GF-D8 (cell line): ENCODE data around the gene LRRTM4.
"Not testable (repeated sequence)": the region's sequence is repeated elsewhere in the genome, so short reads cannot be mapped to it uniquely, and the experiment has no call there.

ENCODE experiments used
- DNase-seq: peaks from one replicate; lab custom pipeline; 2025; lab: John Stamatoyannopoulos, UW

LRRTM4 gene

DNA sequence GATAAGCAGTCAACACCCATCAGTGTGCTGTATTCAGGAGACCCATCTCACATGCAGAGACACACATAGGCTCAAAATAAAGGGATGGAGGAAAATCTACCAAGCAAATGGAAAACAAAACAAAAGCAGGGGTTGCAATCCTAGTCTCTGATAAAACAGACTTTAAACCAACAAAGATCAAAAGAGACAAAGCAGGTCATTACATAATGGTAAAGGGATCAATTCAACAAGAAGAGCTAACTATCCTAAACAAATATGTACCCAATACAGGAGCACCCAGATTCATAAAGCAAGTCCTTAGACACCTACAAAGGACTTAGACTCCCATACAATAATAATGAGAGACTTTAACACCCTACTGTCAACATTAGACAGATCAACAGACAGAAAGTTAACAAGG lies 358.2 kb downstream of the LRRTM4 start:
- DNase-seq = not testable (repeated sequence)

DNA sequence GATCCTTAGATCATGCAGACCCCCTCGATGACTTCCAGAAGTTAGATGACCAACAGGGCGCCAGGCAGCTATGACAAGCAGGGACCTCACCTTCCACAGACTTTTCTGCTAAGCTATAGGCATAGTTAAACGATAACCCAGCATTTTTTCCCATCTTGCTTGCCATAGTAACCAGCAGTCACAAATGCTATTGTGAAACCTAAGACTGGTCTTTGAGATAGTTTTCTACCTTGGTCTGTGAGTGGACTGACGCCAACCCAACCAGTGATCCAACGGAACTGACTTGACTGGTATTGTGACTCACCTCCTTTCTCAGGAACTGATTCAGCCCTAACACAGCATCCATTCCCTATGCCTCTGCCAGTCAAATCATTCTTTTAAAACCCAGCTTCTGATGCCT lies 361.2 kb downstream of the LRRTM4 start:
- no peak for DNase-seq

DNA sequence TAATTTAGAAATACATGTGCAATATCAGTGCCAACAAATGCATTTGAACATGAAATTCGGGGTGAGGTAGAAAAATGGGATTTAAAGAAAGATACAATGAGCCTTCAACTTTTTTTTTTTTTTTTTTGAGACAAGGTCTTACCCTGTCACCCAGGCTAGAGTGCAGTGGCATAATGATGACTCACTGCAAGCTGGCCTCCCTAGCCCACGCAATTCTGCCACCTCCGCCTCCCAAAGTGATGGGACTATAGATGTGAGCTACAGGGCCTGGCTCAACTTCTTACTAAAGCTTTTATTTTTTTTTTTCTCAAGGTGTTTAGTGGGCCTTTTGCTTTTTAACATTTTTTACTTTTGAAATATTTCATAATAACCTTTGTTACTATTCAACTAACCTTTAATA lies 365.6 kb downstream of the LRRTM4 start:
- no peak for DNase-seq

DNA sequence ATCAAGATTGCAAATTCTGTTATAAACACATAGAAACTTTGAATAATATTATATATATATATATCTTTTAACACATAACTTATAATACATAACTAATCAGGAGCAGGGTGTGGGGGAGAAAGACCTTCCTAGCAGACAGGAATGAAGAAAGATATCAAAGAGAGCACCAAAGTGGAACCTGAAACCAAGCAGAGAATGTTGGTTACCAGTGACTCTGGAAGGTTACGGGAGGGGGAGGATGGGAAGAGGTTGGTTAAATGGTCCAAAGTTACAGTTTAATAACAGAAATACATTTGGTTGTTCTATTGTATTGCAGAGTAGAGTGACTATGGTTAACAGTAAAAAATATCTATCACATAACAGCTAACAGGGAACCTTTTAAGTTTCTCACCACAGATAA lies 366.7 kb downstream of the LRRTM4 start:
- DNase-seq = no peak

DNA sequence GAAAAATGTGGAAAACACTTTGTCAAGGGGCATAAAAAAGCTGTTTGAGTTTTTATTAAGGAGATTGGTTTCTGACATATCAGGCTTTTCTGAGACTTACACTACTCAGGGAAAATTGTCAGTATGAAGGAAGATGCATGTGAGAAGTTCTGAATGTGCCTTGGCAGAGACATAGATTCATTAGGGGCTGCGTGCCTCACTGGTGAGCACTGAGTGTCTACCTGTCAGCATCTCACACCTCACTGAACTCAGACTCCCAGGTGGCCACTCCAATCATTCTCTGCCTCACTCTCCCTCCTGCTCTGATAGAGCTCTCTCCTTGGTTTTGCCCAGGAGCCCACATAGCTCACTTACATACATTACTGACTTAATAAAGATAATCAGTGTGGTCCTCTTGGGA lies 372.6 kb downstream of the LRRTM4 start:
- no peak for DNase-seq

DNA sequence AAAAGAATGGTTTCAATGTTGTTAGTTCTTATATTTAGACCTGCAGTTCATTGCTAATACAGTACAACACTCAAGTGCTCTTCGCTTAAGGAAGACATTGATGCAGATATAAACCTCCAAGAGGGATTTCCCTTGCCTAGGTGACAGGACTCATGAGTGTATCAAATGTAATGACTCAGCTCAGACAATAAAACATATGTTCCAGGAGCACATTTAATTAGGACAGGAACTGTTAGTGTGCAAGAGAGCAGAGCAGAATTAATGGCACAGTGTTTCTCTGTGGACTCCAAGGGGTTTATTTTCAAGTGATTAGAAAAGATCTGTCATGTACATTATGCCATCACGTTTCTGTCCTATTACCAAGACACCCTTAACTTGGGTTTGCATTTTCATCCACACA lies 375.0 kb downstream of the LRRTM4 start:
- no peak for DNase-seq

DNA sequence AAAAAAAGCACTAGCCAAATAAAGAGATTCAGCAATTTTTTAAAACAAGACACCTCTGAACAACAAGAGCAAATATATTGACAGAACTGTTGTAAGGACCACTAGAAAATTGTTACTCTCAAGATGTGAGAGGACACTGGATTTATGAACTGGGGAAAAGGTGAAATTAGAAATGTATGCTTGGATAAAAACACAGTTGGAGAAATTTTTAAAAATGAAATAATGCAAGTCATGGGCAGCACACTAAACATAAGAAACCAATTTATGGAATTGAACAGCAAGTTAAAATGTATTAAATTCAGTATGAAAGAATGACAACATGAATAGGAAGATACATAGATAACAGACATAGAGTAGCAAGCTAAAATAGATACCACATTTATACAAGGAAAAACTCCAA lies 377.4 kb downstream of the LRRTM4 start:
- no peak for DNase-seq

DNA sequence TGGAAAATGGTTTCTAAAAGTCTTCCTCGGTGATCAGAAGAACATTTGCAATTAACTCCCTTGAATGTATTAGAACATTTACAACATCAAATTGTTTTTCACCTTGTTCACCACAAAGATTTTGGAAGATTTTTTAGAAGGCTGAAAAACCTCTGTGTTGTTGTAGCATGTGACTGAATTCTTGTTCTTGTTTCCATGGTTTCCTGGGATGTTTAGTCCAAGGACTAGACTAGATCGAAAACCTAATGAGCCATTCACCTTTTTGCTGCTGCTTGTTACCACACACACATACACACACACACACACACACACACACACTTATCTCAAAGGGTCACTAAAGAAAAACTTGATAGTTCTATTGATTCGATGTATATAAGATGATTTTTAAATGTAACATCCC lies 380.0 kb downstream of the LRRTM4 start:
- no peak for DNase-seq

DNA sequence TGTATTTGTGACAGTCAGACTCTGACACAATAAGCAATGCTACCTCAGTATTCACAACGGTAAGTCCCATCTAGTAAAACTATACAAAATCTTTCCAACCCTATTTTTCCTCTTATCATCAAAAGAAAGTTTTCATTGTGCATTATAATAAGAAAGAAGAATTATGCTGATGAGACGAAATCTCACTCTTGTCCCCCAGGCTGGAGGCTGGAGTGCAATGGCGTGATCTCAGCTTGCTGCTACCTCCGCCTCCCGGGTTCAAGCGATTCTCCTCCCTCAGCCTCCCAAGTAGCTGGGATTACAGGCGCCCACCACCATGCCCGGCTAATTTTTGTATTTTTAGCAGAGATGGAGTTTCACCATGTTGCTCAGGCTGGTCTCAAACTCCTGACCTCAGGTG lies 393.7 kb downstream of the LRRTM4 start:
- DNase-seq = not testable (repeated sequence)

DNA sequence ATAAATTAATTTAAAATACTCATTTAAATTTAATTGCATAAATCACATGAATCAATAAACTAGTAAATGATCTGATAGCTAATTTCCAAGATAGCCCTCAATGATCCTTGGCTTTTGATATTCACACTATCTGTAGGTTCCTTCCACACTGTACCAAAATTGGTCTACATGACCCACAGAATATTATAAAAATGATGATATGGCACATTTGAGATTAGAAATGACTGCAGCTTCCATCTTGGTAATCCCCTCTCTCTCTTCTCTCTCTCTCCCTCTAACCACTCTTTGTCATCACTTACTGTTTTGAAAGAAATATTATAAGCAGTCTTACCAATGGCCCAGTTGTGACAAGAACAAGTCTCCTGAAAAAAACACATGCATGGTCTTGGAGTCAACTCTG lies 394.8 kb downstream of the LRRTM4 start:
- no peak for DNase-seq

DNA sequence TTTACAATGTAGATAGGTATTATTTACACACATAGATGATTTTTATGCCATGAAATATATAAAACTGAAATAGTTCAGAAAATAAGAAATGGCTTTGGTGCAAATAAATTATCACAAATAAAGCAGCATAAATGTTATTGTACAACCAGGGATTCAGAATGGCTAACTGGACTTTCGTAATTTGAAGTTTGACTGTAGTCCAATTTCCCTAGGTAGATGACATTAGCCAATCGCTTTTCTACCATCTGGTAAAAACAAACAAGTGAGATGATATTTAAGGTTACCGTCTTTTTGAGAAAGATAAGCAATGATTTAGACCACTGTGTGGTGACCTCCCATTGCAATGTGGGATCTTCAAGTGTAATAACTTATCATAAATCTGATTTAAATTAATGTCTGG lies 400.7 kb downstream of the LRRTM4 start:
- DNase-seq = no peak

DNA sequence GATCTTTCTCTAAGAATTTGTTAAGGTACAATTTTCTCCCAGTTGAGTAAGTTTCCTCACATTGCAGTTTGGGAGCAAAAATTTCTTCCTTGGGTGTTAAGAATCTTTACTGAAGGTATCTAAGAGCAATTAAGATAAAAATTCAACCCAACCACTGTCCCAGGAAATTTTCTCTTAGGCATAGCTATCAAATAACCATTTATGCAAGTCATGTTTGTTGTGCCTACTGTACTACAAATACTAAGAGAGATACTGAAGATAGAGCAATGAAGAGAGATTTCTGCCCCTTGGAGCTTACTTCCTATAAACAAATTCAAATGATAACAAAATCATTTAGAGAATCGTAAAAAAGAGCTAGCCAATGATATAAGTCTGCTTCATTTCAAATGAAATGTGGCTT lies 402.8 kb downstream of the LRRTM4 start:
- DNase-seq = no peak

DNA sequence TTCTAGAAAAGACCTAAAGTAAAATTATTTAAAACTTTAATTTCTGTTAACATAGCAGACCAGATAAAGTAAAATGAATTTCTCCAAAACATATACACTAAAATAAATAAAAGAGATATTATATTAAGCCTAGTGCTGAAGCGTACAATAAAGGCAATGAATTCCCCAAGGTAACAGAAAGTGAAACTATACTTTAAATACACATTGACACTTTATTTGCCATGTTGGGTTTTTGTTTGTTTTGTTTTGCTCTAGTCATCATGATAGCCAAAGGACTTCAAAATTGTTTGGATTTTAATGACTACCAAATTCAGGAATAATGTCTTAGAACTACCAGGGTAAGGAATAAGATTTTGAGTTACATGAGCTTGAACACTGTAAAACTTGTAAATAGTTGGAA lies 413.3 kb downstream of the LRRTM4 start:
- DNase-seq = no peak

DNA sequence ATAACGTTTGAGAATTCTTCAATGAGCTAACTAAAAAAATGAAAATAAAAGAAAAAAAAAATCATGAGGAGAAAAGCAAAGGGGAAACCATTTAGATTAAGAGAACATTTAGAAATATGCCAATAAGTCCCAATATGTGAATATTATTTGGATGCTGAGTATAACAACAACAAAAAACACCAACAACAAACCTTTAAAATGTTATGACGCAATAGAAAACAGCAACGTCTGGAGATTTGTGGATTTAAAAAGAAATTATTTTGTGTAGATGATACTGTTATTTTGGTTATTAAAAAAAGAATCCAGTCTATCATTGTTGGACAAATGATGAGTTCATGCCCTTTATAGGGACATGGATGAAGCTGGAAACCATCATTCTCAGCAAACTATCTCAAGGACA lies 417.2 kb downstream of the LRRTM4 start:
- no peak for DNase-seq

DNA sequence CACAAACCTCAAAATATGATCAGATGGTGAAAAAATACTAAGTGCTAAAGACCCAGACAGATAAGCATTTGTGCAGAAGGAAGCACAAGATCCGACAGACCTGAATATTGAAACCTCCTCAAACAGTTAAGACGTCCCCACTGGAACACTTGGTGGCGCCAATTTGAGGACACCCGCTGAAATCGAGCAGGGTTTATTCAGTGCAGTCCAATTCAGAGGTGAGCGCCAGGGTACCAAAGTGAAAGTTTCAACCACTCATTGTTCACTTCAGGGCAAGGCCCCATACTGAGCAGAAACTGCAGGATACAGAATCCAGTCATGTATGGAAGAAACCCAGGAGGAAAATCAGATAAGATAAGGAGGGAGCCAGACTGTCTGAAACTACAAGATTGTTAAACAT lies 417.6 kb downstream of the LRRTM4 start:
- no peak for DNase-seq

DNA sequence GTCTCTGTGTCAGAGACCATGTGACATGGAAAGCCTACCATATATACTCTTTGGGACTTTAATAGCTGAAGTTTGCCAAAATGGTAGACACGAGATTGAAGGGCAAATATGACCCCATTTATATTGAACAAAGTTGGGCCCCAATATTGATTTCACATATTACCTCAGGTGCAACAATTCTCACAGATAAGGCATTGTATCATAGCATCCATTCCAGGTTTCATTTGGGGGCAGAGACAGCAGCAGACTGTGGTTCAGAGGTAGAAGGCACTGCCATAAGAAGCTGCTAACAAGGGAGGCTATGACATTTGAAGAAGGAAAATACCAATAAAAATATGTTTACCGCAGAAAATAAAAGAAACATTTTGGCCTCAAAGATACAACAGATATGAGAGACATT lies 419.2 kb downstream of the LRRTM4 start:
- no peak for DNase-seq

DNA sequence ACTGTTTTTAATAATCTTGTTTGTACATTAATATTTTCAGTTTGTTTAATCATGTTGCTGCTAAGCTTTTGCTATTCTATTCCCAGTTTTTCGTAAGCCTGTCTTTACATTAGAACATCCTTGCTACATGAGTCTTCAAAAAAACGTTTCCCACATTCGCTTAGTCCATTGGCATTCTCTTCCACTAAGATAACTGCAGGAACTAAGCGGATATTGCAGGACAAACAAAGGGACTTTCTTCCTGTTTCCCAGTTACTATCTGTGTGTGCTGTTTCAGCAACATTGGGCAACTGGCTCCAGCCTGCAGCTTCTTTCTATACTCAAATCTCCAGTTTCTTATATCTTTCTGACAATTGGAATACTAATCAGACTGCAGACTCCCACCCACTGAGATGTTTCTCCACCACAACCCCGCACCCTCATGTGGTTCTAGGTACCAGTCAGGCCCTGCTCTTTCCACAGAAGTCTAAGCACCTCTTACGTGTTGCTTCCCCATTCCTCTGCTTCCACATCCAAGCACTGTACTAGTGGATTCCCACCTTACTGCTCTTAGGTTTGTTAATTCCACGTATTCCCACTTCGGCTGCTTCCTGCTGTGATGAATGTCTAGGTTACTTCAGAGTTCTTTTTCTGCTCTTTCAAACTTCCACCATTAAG lies 420.3 kb downstream of the LRRTM4 start:
- DNase-seq = no peak

DNA sequence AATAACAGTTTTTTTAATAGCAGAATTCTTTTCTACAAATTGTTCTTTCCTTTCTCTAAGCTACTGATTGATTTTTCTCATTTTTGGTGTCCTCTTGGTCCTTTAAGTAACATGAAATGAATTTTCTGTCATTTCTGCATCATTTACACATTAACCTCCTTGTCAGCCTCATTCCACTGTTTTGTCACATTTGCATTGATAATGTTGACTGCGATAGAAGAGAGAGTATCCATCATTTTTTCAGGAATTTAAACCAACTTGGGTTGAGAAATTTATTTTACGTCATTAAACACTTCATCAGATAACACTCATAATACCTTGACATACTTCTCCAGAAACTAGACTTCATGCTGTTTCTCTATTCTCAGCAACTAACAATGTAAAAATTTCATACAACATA lies 422.2 kb downstream of the LRRTM4 start:
- DNase-seq = no peak

DNA sequence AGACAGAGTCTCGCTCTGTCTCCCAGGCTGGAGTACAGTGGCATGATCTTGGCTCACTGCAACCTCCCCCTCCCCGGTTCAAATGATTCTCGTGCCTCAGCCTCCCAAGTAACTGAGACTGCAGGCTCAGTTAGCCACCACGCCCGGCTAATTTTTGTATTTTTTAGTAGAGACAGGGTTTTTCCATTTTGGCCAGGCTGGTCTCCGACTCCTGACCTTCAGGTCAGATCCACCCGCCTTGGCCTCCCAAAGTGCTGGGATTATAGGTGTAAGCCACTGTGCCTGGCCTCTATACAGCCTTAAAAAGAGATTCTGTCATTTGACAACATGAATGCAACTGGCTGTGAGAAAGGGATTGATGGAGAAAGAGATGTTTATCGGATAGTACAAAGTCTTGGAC lies 426.7 kb downstream of the LRRTM4 start:
- DNase-seq = not testable (repeated sequence)

DNA sequence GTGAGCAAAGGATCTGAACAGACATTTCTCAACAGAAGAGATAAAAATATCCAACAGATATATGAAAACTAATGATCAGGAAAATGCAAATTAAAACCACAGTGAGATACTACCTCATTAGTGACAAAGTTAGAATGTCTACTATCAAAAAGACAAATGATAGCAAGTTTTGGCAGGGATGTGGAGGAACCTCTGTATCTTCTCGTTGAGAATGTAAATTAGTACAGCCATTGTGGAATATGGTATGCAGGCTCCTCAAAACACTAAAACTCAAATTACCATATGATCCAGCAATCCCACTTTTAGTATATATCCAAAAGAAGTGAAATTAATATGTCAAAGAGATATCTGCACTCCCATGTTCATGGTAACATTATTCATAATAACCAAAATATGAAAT lies 427.1 kb downstream of the LRRTM4 start:
- DNase-seq = no peak

DNA sequence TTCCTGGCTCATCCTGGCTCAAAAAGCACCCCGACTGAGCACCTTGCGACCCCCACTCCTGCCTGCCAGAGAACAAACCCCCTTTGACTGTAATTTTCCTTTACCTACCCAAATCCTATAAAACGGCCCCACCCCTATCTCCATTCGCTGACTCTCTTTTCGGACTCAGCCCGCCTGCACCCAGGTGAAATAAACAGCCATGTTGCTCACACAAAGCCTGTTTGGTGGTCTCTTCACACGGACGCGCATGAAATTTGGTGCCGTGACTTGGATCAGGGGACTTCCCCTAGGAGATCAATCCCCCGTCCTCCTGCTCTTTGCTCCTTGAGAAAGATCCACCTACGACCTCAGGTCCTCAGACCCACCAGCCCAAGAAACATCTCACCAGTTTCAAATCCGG lies 433.8 kb downstream of the LRRTM4 start:
- not testable (repeated sequence) for DNase-seq

DNA sequence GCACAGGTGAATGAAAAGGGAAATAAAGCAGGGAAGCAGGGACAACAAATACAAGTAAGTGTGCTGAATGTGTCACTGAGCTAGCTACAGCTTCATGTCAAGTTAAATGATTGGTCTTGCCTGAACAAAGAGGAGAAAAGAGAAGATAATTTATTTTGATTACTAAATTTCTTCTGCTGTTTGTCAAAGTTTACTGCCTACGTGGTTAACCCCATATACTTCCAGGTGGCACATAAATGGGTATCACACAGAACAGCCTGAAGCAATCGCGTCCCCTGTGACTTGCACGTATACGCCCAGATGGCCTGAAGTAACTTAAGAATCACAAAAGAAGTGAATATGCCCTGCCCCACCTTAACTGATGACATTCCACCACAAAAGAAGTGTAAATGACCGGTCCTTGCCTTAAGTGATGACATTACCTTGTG lies 434.2 kb downstream of the LRRTM4 start:
- DNase-seq = no peak

DNA sequence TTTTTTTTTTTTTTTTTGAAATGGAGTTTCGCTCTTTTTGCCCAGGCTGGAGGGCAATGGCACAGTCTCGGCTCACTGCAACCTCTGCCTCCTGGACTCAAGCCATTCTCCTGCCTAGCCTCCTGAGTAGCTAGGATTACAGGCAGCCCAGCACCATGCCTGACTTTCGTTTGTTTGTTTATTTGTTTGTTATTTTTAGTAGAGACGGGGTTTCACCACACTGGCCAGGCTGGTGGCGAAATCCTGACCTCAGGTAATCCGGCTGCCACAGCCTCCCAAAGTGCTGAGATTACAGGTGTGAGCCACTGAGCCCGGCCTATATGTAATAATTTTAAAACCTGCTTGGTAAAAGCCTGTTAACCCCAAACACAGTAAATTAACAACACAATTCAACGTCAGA lies 435.7 kb downstream of the LRRTM4 start:
- DNase-seq = no peak

DNA sequence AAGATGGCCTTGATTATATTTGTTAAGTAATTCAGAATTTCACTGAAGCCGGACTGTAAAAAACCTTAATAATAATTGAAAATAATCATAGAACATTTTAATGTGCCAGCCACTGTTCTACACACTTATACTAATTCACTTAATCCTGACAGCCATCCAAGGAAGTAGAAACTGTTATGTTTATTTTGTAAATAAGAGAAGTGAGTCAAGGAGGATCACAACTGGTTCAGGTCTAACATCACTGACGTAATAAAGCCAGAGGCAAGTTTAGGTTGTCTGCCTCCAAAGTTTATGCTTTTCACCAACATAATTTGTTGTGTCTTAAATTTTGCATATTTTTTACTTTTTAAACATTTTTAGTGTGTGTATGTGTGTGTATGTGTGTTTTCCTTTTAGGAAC lies 436.1 kb downstream of the LRRTM4 start:
- DNase-seq = no peak

DNA sequence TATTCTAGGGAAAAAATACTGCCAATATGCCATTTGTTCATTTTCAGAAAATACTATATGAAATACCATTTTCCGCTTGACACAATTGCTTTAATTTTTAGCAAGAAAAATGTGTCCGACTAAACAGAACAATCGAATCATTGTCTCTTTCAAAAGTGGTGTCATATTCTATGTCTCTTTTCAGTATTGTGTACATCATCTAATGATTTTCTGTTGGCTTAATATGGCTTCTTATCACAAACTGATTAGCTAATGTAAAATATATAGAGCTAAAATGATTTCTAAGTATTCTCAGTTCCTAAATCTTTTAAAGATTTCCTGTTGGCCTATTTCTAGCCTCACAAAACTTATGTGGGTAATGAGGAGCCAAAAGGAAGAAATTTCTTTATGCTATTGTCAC lies 436.6 kb downstream of the LRRTM4 start:
- DNase-seq = no peak
